Measurements from ENCODE around the gene EBF3.

EBF3 gene

GRCh38 chr10:129970465-129971364 is 6.6 kb upstream of the EBF3 start:
- DNase-seq: no peak

- no peak for DNase-seq
Observed at GRCh38 chr10:129969911-129970464, 5.9 kb upstream of the EBF3 start.

- DNase-seq: no peak
Observed at GRCh38 chr10:129969184-129969910, 5.3 kb upstream of the EBF3 start.

GRCh38 chr10:129968853-129969183 is 4.7 kb upstream of the EBF3 start:
- DNase-seq: peak; percentile 54

- no peak for DNase-seq
Observed at GRCh38 chr10:129968020-129968852, 4.2 kb upstream of the EBF3 start.

- DNase-seq: no peak
Observed at GRCh38 chr10:129967579-129968019, 3.5 kb upstream of the EBF3 start.

- no peak for DNase-seq
Observed at GRCh38 chr10:129966889-129967578, 3.0 kb upstream of the EBF3 start.

- DNase-seq: no peak
Observed at GRCh38 chr10:129966370-129966888, 2.4 kb upstream of the EBF3 start.

GRCh38 chr10:129965959-129966358 is 1.9 kb upstream of the EBF3 start:
- DNase-seq: no peak

GRCh38 chr10:129965425-129965808 is 1.3 kb upstream of the EBF3 start:
- no peak for DNase-seq

GRCh38 chr10:129964611-129965424 is 744 bp upstream of the EBF3 start:
- no peak for DNase-seq

- DNase-seq: no peak
Observed at GRCh38 chr10:129962872-129963640, 1.0 kb downstream of the EBF3 start.

GRCh38 chr10:129962031-129962871 is 1.8 kb downstream of the EBF3 start:
- DNase-seq: no peak

GRCh38 chr10:129961157-129961701 is 2.8 kb downstream of the EBF3 start:
- DNase-seq: no peak

- DNase-seq: no peak
Observed at GRCh38 chr10:129960481-129961156, 3.5 kb downstream of the EBF3 start.

GRCh38 chr10:129959544-129960480 is 4.3 kb downstream of the EBF3 start:
- no peak for DNase-seq
